Lower lobe of right lung (tissue), 2 donors: ENCODE results near the gene TTC21B. TPM values are rescaled to one million over a fixed set of nuclear protein-coding genes. Genes with fewer than 3 reads are reported as not detected.
A peak's percentile ranks its signal among the peaks of the same experiment; 100 is the strongest.

ENCODE experiments used
- ATAC-seq, 2 donors: fragments of 200-7000 bp; cut with Tn5 transposase; one replicate each; pipeline ENCODE4 v1.9.1; 2020 to 2022; ENCODE audit warnings: mild to moderate bottlenecking in 2 of 2, moderate library complexity in 2 of 2
- DNase-seq: peaks from one replicate; pipeline ENCODE4 v3.0.0-alpha.2; 2020
- H3K27ac ChIP-seq: fragments of 200-600 bp; one replicate; pipeline ENCODE4 v1.8.0; 2022
- H3K27me3 ChIP-seq: fragments of 200-600 bp; one replicate; pipeline ENCODE4 v1.8.0; 2022; ENCODE audit warnings: low read depth
- H3K36me3 ChIP-seq: fragments of 200-600 bp; one replicate; pipeline ENCODE4 v1.8.0; 2022; ENCODE audit warnings: mild to moderate bottlenecking
- H3K4me1 ChIP-seq: fragments of 200-600 bp; one replicate; pipeline ENCODE4 v1.8.0; 2022
- H3K4me3 ChIP-seq: fragments of 200-600 bp; one replicate; pipeline ENCODE4 v1.8.0; 2022; ENCODE audit warnings: mild to moderate bottlenecking
- H3K9me3 ChIP-seq: fragments of 200-600 bp; one replicate; pipeline ENCODE4 v1.8.0; 2022
- intact Hi-C: fragments of 100-400 bp; cut with DNase I; formaldehyde crosslinking; loops from one replicate; pipeline ENCODE4 v1.11.0; 2022
- total RNA-seq: library from RNA; stranded (reverse); fragmentation: NEBNext Ultra II Directional; extraction: Animal tissue kit (Norgen Biotek cat#: 25700); gene quantifications from one replicate; pipeline ENCODE4 v1.2.1, GENCODE V29; 2021
- TF ChIP-seq, protein P1 (sequence below): fragments of 200-600 bp; IDR thresholded peaks from one replicate; pipeline ENCODE4 v1.8.0; 2022; ENCODE audit warnings: antibody characterized with exemption, mild to moderate bottlenecking
- donor health status: DM: no; HTN: yes; CAD: no; lungs with severe emphysema.

Gene TTC21B
- total RNA-seq, 1 donor from 2014 or later: 25.8 TPM

DNA sequence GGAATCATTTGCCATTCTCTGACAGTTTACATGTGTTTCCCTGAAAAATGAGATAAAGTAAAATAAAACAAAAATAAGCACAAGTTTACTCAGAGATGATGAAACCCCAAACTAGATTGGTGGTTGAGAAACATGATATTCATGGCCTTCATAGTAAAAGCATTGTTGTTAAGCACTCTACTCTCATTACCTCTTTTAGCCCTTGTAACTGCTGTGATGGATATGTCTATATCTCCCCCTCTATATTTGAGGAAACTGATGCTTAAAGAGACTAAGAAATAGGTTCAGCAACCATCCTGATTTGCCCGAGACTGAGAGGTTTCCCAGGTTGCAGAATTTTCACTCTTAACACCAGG lies 125.7 kb downstream of the TTC21B start:
- intact Hi-C loops: no loop called here
- peaks cover 7% of the 10 kb centered on the region for H3K4me1 ChIP-seq
- no peak overlapping the region for H3K27ac ChIP-seq
- DNase-seq (no peak), ATAC-seq (no peak)
- H3K4me3 ChIP-seq: no peak overlapping the region
- no peaks in the 10 kb centered on the region for H3K36me3 ChIP-seq
- no peaks in the 10 kb centered on the region for H3K9me3 ChIP-seq
- TF ChIP-seq, protein P1, sequence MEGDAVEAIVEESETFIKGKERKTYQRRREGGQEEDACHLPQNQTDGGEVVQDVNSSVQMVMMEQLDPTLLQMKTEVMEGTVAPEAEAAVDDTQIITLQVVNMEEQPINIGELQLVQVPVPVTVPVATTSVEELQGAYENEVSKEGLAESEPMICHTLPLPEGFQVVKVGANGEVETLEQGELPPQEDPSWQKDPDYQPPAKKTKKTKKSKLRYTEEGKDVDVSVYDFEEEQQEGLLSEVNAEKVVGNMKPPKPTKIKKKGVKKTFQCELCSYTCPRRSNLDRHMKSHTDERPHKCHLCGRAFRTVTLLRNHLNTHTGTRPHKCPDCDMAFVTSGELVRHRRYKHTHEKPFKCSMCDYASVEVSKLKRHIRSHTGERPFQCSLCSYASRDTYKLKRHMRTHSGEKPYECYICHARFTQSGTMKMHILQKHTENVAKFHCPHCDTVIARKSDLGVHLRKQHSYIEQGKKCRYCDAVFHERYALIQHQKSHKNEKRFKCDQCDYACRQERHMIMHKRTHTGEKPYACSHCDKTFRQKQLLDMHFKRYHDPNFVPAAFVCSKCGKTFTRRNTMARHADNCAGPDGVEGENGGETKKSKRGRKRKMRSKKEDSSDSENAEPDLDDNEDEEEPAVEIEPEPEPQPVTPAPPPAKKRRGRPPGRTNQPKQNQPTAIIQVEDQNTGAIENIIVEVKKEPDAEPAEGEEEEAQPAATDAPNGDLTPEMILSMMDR: no peak
- H3K27me3 ChIP-seq: no peaks in the 10 kb centered on the region

- ATAC-seq (no peak), DNase-seq (no peak)
- no peaks in the 10 kb centered on the region for H3K9me3 ChIP-seq
- no peak overlapping the region for H3K4me3 ChIP-seq
- H3K27ac ChIP-seq: no peak overlapping the region
- H3K27me3 ChIP-seq: no peaks in the 10 kb centered on the region
- no peaks in the 10 kb centered on the region for H3K36me3 ChIP-seq
- H3K4me1 ChIP-seq: peaks cover 7% of the 10 kb centered on the region
- TF ChIP-seq, protein P1: no peak
- intact Hi-C loops: no loop called here
Measured at GRCh38 chr2:165827016-165827920, 126.3 kb downstream of the TTC21B start.

- Histone ChIP-seq H3K9me3 (no peaks in the 10 kb centered on the region), H3K4me3 (no peak overlapping the region), H3K4me1 (peaks cover 7% of the 10 kb centered on the region), H3K27ac (no peak overlapping the region), H3K36me3 (no peaks in the 10 kb centered on the region), H3K27me3 (no peaks in the 10 kb centered on the region)
- peak; percentile 55 to 83 for ATAC-seq
- TF ChIP-seq, protein P1: no peak
- DNase-seq: no peak
- intact Hi-C loops: no loop called here
Measured at GRCh38 chr2:165825041-165825440, 128.5 kb downstream of the TTC21B start.

Other genes starting within 250 kb of the TTC21B start
- 27.8 TPM for gene GALNT3, start 159.5 kb downstream of the TTC21B start, total RNA-seq
- gene SCN1A, start 174.2 kb upstream of the TTC21B start, total RNA-seq: 19.1 TPM